Stimulated activated CD8-positive, alpha-beta memory T cell treated with anti-CD3 and anti-CD28 coated beads, Interleukin-2, amount 100 ng/mL, for 1 hour (primary cell): ENCODE data around the gene SLC18B1.

Experiments used
- DNase-seq, 2 donors: peaks; one replicate each; pipeline ENCODE4 v3.0.0-alpha.2; 2020; ENCODE audit warnings: low read depth in 2 of 2

Gene SLC18B1

GRCh38 chr6:132797951-132798868, at the start of gene SLC18B1:
TSS of gene SLC18B1 (minus strand) at chr6:132798637. CDS start at chr6:132798456, 181 bp downstream.
- DNase-seq, result no peak

GRCh38 chr6:132843316-132844035, 45.0 kb upstream of the SLC18B1 start:
- DNase-seq, result no peak

GRCh38 chr6:132841966-132842365, 43.5 kb upstream of the SLC18B1 start:
- no peak for DNase-seq

GRCh38 chr6:132832891-132833290, 34.5 kb upstream of the SLC18B1 start:
- no peak for DNase-seq

- DNase-seq, result no peak
These were observed 31.9 kb upstream of the SLC18B1 start for GRCh38 chr6:132830334-132830751.

GRCh38 chr6:132820629-132821381, 22.4 kb upstream of the SLC18B1 start:
- no peak for DNase-seq

GRCh38 chr6:132819405-132820161, 21.1 kb upstream of the SLC18B1 start:
- no peak for DNase-seq

GRCh38 chr6:132818404-132819359, 20.2 kb upstream of the SLC18B1 start:
- no peak for DNase-seq

- DNase-seq, result no peak
These were observed 19.3 kb upstream of the SLC18B1 start for GRCh38 chr6:132817554-132818403.

GRCh38 chr6:132816660-132817059, 18.2 kb upstream of the SLC18B1 start:
- DNase-seq, result no peak

GRCh38 chr6:132814716-132815570, 16.5 kb upstream of the SLC18B1 start:
- no peak for DNase-seq

GRCh38 chr6:132813173-132813856, 14.9 kb upstream of the SLC18B1 start:
- DNase-seq, result no peak

GRCh38 chr6:132812756-132813172, 14.3 kb upstream of the SLC18B1 start:
- no peak for DNase-seq

GRCh38 chr6:132812255-132812732, 13.9 kb upstream of the SLC18B1 start:
- no peak for DNase-seq

- no peak for DNase-seq
These were observed 12.8 kb upstream of the SLC18B1 start for GRCh38 chr6:132811276-132811675.

- no peak for DNase-seq
These were observed 7.1 kb upstream of the SLC18B1 start for GRCh38 chr6:132805548-132805947.

- DNase-seq, result no peak
These were observed 5.8 kb upstream of the SLC18B1 start for GRCh38 chr6:132804251-132804650.
